Neuronal stem cell (in vitro differentiated cells): ENCODE results near the gene ADAMTS17.

Experiments used
- DNase-seq: peaks from one replicate; pipeline ENCODE4 v3.0.0-alpha.2; 2013; ENCODE audit warnings: low spot score
- H2AFZ ChIP-seq: one replicate; pipeline ENCODE4 v1.6.1; 2013; ENCODE audit warnings: mild to moderate bottlenecking, low read length, inconsistent platforms
- H2AK5ac ChIP-seq: 2 replicates; pipeline ENCODE4 v1.6.1; 2013; ENCODE audit warnings: low read depth, mild to moderate bottlenecking, inconsistent platforms, low read length, moderate library complexity, mixed read lengths
- H2BK120ac ChIP-seq: 2 replicates; pipeline ENCODE4 v1.6.1; 2013; ENCODE audit warnings: low read depth, mild to moderate bottlenecking, inconsistent platforms, low read length, moderate library complexity, mixed read lengths
- H2BK12ac ChIP-seq: one replicate; pipeline ENCODE4 v1.6.1; 2013; ENCODE audit warnings: low read length, inconsistent platforms
- H2BK15ac ChIP-seq: 2 replicates; pipeline ENCODE4 v1.6.1; 2013; ENCODE audit warnings: mild to moderate bottlenecking, low read length, inconsistent platforms, mixed read lengths
- H2BK5ac ChIP-seq: one replicate; pipeline ENCODE4 v1.6.1; 2013; ENCODE audit warnings: inconsistent platforms, mild to moderate bottlenecking, low read length, moderate library complexity
- H3K14ac ChIP-seq: one replicate; pipeline ENCODE4 v1.6.1; 2013; ENCODE audit warnings: low read length, inconsistent platforms
- H3K18ac ChIP-seq: 2 replicates; pipeline ENCODE4 v1.6.1; 2013; ENCODE audit warnings: low read length, inconsistent platforms
- H3K23ac ChIP-seq: 2 replicates; pipeline ENCODE4 v1.6.1; 2013; ENCODE audit warnings: low read depth, mild to moderate bottlenecking, mixed read lengths, low read length, inconsistent platforms; ENCODE audit not compliant: poor library complexity
- H3K27ac ChIP-seq: replicated peaks from 3 replicates; pipeline ENCODE4 v1.5.1; 2013; ENCODE audit warnings: low read length, inconsistent platforms
- H3K27me3 ChIP-seq, 3 experiments: 2 replicates each; pipeline ENCODE4 v1.6.1; 2013; ENCODE audit warnings: low read length in 3 of 3, mild to moderate bottlenecking in 2 of 3, inconsistent platforms in 1 of 3, low read depth in 1 of 3, mixed read lengths in 1 of 3, moderate library complexity in 1 of 3; ENCODE audit not compliant: control insufficient read depth in 3 of 3, insufficient read depth in 3 of 3
- H3K36me3 ChIP-seq, 2 donors: replicated peaks in 1 of 2; 2 replicates each; pipeline ENCODE4 v1.6.1; 2013; ENCODE audit warnings: low read length in 2 of 2; ENCODE audit not compliant: control insufficient read depth in 2 of 2, insufficient read depth in 2 of 2
- H3K4ac ChIP-seq: 2 replicates; pipeline ENCODE4 v1.6.1; 2013; ENCODE audit warnings: inconsistent platforms, mild to moderate bottlenecking, low read length, moderate library complexity
- H3K4me1 ChIP-seq, 2 donors: 1 replicate in 1 of 2; 2 replicates in 1 of 2; pipeline ENCODE4 v1.6.1; 2013; ENCODE audit warnings: low read length in 2 of 2, low read depth in 1 of 2; ENCODE audit not compliant: control insufficient read depth in 2 of 2, insufficient read depth in 1 of 2
- H3K4me2 ChIP-seq: one replicate; pipeline ENCODE4 v1.6.1; 2013; ENCODE audit warnings: mild to moderate bottlenecking, low read length, inconsistent platforms; ENCODE audit not compliant: insufficient read depth, poor library complexity, severe bottlenecking
- H3K4me3 ChIP-seq, 2 donors: 2 replicates each; pipeline ENCODE4 v1.5.1; 2013; ENCODE audit warnings: low read length in 2 of 2, mild to moderate bottlenecking in 2 of 2, inconsistent platforms in 1 of 2, moderate library complexity in 1 of 2
- H3K79me1 ChIP-seq: one replicate; pipeline ENCODE4 v1.6.1; 2013; ENCODE audit warnings: low read depth, mild to moderate bottlenecking, inconsistent platforms, low read length, moderate library complexity
- H3K9ac ChIP-seq: one replicate; pipeline ENCODE4 v1.6.1; 2013; ENCODE audit warnings: mild to moderate bottlenecking, low read depth, low read length, inconsistent platforms; ENCODE audit not compliant: poor library complexity
- H3K9me3 ChIP-seq, 2 donors: replicated peaks in 1 of 2; 2 replicates each; pipeline versions ENCODE3 to v1.6.1; 2013; ENCODE audit warnings: low read length in 2 of 2, mild to moderate bottlenecking in 2 of 2, inconsistent platforms in 1 of 2, low read depth in 1 of 2, mixed read lengths in 1 of 2, moderate library complexity in 1 of 2; ENCODE audit not compliant: control insufficient read depth in 2 of 2, insufficient read depth in 1 of 2
- H4K8ac ChIP-seq: one replicate; pipeline ENCODE4 v1.6.1; 2013; ENCODE audit warnings: low read depth, mild to moderate bottlenecking, inconsistent platforms, low read length, moderate library complexity
- H4K91ac ChIP-seq: one replicate; pipeline ENCODE4 v1.6.1; 2013; ENCODE audit warnings: low read length, low read depth, mild to moderate bottlenecking, inconsistent platforms; ENCODE audit not compliant: poor library complexity
- WGBS, 2 donors: extraction: QIAGEN DNeasy Blood & Tissue Kit; methylation state at CpG; one replicate each; pipeline ENCODE4 v1.1.7; 2013; ENCODE audit warnings: missing lambda C conversion rate in 2 of 2, mixed read lengths in 1 of 2; ENCODE audit not compliant: insufficient read length in 2 of 2, insufficient replicate concordance in 1 of 2; ENCODE audit errors: extremely low coverage in 2 of 2; 5-methylcytosine and 5-hydroxymethylcytosine counted together

The ADAMTS17 gene

GRCh38 chr15:100029045-100029444 lies 312.7 kb downstream of the ADAMTS17 start:
- Histone ChIP-seq H3K9ac (no peak overlapping the region), H4K91ac (no peak overlapping the region), H3K4me3 (no peak overlapping the region), H3K4ac (no peak overlapping the region), H2AK5ac (no peak overlapping the region), H2BK12ac (no peak overlapping the region), H3K4me1 (no peaks in the 10 kb centered on the region), H3K23ac (no peak overlapping the region), H2BK15ac (no peak overlapping the region), H2AFZ (no peak overlapping the region), H3K36me3 (no peaks in the 10 kb centered on the region), H2BK5ac (no peak overlapping the region), H3K18ac (no peak overlapping the region), H3K79me1 (no peaks in the 10 kb centered on the region), H2BK120ac (no peak overlapping the region), H3K14ac (no peak overlapping the region), H3K9me3 (peaks cover 0 to 6% of the 10 kb centered on the region in 2 donors), H3K27ac (no peak overlapping the region), H4K8ac (no peak overlapping the region), H3K4me2 (no peak overlapping the region), H3K27me3 (no peaks in the 10 kb centered on the region)
- no peak for DNase-seq
- no CpG with 5 or more reads among the region's 3 CpGs for WGBS, 2 donors

- Histone ChIP-seq H3K9ac (no peak overlapping the region), H3K4me2 (no peak overlapping the region), H4K8ac (no peak overlapping the region), H3K36me3 (no peaks in the 10 kb centered on the region), H4K91ac (no peak overlapping the region), H3K4me1 (no peaks in the 10 kb centered on the region), H3K4ac (no peak overlapping the region), H2BK5ac (no peak overlapping the region), H2BK12ac (no peak overlapping the region), H2BK15ac (no peak overlapping the region), H3K18ac (no peak overlapping the region), H3K23ac (no peak overlapping the region), H3K79me1 (no peaks in the 10 kb centered on the region), H3K14ac (no peak overlapping the region), H3K4me3 (no peak overlapping the region), H3K27me3 (no peaks in the 10 kb centered on the region), H3K9me3 (peaks cover 0 to 6% of the 10 kb centered on the region in 2 donors), H3K27ac (no peak overlapping the region), H2AK5ac (no peak overlapping the region), H2AFZ (no peak overlapping the region), H2BK120ac (no peak overlapping the region)
- DNase-seq: no peak
- WGBS, 2 donors: no CpG with 5 or more reads among the region's 2 CpGs
Measured at GRCh38 chr15:100026041-100026440, 315.7 kb downstream of the ADAMTS17 start.

- DNase-seq: no peak
- Histone ChIP-seq H3K23ac (no peak overlapping the region), H4K91ac (no peak overlapping the region), H3K27me3 (no peaks in the 10 kb centered on the region), H3K79me1 (no peaks in the 10 kb centered on the region), H3K9me3 (peaks cover 0 to 2% of the 10 kb centered on the region in 2 donors), H2BK5ac (no peak overlapping the region), H3K36me3 (no peaks in the 10 kb centered on the region), H2BK120ac (no peak overlapping the region), H2AFZ (no peak overlapping the region), H3K27ac (no peak overlapping the region), H2BK15ac (no peak overlapping the region), H2BK12ac (no peak overlapping the region), H3K4me2 (no peak overlapping the region), H3K4me3 (no peak overlapping the region), H3K4ac (no peak overlapping the region), H3K9ac (no peak overlapping the region), H2AK5ac (no peak overlapping the region), H3K4me1 (peaks cover 0 to 1% of the 10 kb centered on the region in 2 donors), H4K8ac (no peak overlapping the region), H3K18ac (no peak overlapping the region), H3K14ac (no peak overlapping the region)
- no CpG with 5 or more reads among the region's 4 CpGs for WGBS, 2 donors
Measured at GRCh38 chr15:100022806-100023205, 319.0 kb downstream of the ADAMTS17 start.

- Histone ChIP-seq H3K9me3 (no peaks in the 10 kb centered on the region), H2BK5ac (no peak overlapping the region), H3K27ac (no peak overlapping the region), H3K4ac (no peak overlapping the region), H3K4me2 (no peak overlapping the region), H2AK5ac (no peak overlapping the region), H3K4me3 (no peak overlapping the region), H4K91ac (no peak overlapping the region), H3K27me3 (no peaks in the 10 kb centered on the region), H3K18ac (no peak overlapping the region), H3K4me1 (peaks cover 0 to 1% of the 10 kb centered on the region in 2 donors), H4K8ac (no peak overlapping the region), H3K36me3 (no peaks in the 10 kb centered on the region), H2BK15ac (no peak overlapping the region), H3K14ac (no peak overlapping the region), H3K9ac (no peak overlapping the region), H2BK120ac (no peak overlapping the region), H2BK12ac (no peak overlapping the region), H2AFZ (no peak overlapping the region), H3K79me1 (no peaks in the 10 kb centered on the region), H3K23ac (no peak overlapping the region)
- WGBS, 2 donors: no CpG with 5 or more reads among the region's 5 CpGs
- no peak for DNase-seq
Measured at GRCh38 chr15:100022391-100022790, 319.4 kb downstream of the ADAMTS17 start.
